Activated CD4-positive, alpha-beta memory T cell treated with anti-CD3 and anti-CD28 coated beads for 36 hours (primary cell): ENCODE results near the gene HSD17B11. TPM values are rescaled to one million over a fixed set of nuclear protein-coding genes. Genes with fewer than 3 reads are reported as not detected.

ENCODE experiments used
- CTCF ChIA-PET: fragments of 350-600 bp; sonication (Branson Sonifier 250); formaldehyde crosslinking; loops from one replicate; lab custom pipeline; 2021; ENCODE audit warnings: antibody characterized with exemption, inconsistent platforms; lab: Charles Lee
- POLR2A ChIA-PET: fragments of 350-600 bp; sonication (Branson Sonifier 250); formaldehyde crosslinking; loops from one replicate; lab custom pipeline; 2021; ENCODE audit warnings: antibody characterized with exemption; lab: Charles Lee
- DNase-seq: peaks from one replicate; pipeline ENCODE4 v3.0.0-alpha.2; 2020
- H3K27ac Mint-ChIP-seq: one replicate; pipeline ENCODE4 v1.8.0; 2021; ENCODE audit warnings: mixed read lengths
- H3K27me3 Mint-ChIP-seq: one replicate; pipeline ENCODE4 v1.8.0; 2021; ENCODE audit warnings: mixed read lengths
- H3K36me3 Mint-ChIP-seq: one replicate; pipeline ENCODE4 v1.8.0; 2021; ENCODE audit warnings: mixed read lengths
- H3K4me1 Mint-ChIP-seq: one replicate; pipeline ENCODE4 v1.8.0; 2021; ENCODE audit warnings: low read depth, mixed read lengths
- H3K4me3 Mint-ChIP-seq: one replicate; pipeline ENCODE4 v1.8.0; 2021; ENCODE audit warnings: mild to moderate bottlenecking, mixed read lengths
- H3K9me3 Mint-ChIP-seq: one replicate; pipeline ENCODE4 v1.8.0; 2021; ENCODE audit warnings: mixed read lengths
- intact Hi-C: fragments of 100-400 bp; cut with micrococcal nuclease; formaldehyde crosslinking; loops from one replicate; pipeline ENCODE4 v1.15.1; 2023
- total RNA-seq, 2 experiments: library from RNA; stranded (reverse); gene quantifications; one replicate each; pipeline ENCODE4 v1.2.3, GENCODE V29; 2021

The HSD17B11 gene
- total RNA-seq, 2 experiments from 2014 or later, result 19.8 to 20.8 TPM

GRCh38 chr4:87382931-87383330, 8.1 kb downstream of the HSD17B11 start:
- ChIA-PET CTCF (interaction anchor here (3.5 kb wide), 1 partner anchor 8 kb away, joined by 13 read pairs; the partner anchor contains the start of gene HSD17B11), POLR2A (interaction anchor here (1.2 kb wide), 1 partner anchor 8 kb away, joined by 3 read pairs; the partner anchor contains the start of gene HSD17B11)
- Mint-ChIP-seq H3K27me3 (no peaks in the 10 kb centered on the region), H3K27ac (no peak overlapping the region), H3K4me3 (no peak overlapping the region), H3K9me3 (peaks cover 4% of the 10 kb centered on the region), H3K36me3 (peaks cover 14% of the 10 kb centered on the region), H3K4me1 (peaks cover 24% of the 10 kb centered on the region)
- DNase-seq, result no peak
- intact Hi-C loops, result no loop called here

- Mint-ChIP-seq H3K4me3 (no peak overlapping the region), H3K9me3 (peaks cover 4% of the 10 kb centered on the region), H3K27me3 (no peaks in the 10 kb centered on the region), H3K27ac (no peak overlapping the region), H3K36me3 (peaks cover 14% of the 10 kb centered on the region), H3K4me1 (peaks cover 18% of the 10 kb centered on the region)
- DNase-seq, result no peak
- CTCF ChIA-PET, result interaction anchor here (0.7 to 3.5 kb wide), 7 partner anchors 9 to 143 kb away, joined by 3 to 13 read pairs (median 4); partner anchors contain the start of genes HSD17B11 and NUDT9
- POLR2A ChIA-PET, result interaction anchor here (1.2 kb wide), 1 partner anchor 9 kb away, joined by 3 read pairs; the partner anchor contains the start of gene HSD17B11
- intact Hi-C loops, result no loop called here
Observed at GRCh38 chr4:87382116-87382515, 8.9 kb downstream of the HSD17B11 start.

- POLR2A ChIA-PET, result no interaction called here
- no peak overlapping the region for H3K27ac Mint-ChIP-seq
Observed at GRCh38 chr4:87377816-87378215, 13.2 kb downstream of the HSD17B11 start.

GRCh38 chr4:87375719-87376291, 15.2 kb downstream of the HSD17B11 start:
- POLR2A ChIA-PET, result interaction anchor here (1.2 kb wide), 1 partner anchor 15 kb away, joined by 4 read pairs; the partner anchor contains the start of gene HSD17B11
- H3K36me3 Mint-ChIP-seq, result peaks cover 17% of the 10 kb centered on the region

More at GRCh38 chr4:87377816-87378215, 13.2 kb downstream of the HSD17B11 start:
- no peaks in the 10 kb centered on the region for H3K9me3 Mint-ChIP-seq
- CTCF ChIA-PET, result interaction anchor here (0.7 to 6.0 kb wide), 4 partner anchors 8 to 88 kb away, joined by 3 to 106 read pairs (median 14); partner anchors contain the start of gene HSD17B11
- H3K36me3 Mint-ChIP-seq, result peaks cover 6% of the 10 kb centered on the region
- intact Hi-C loops, result loop anchor here (10.0 kb wide), 1 partner anchor 467 kb away; no protein-coding TSS in a partner anchor
- H3K4me1 Mint-ChIP-seq, result peaks cover under 1% of the 10 kb centered on the region
- H3K27me3 Mint-ChIP-seq, result no peaks in the 10 kb centered on the region
- DNase-seq, result no peak
- no peak overlapping the region for H3K4me3 Mint-ChIP-seq

GRCh38 chr4:87370068-87370467, 20.9 kb downstream of the HSD17B11 start:
- no peak for DNase-seq
- no peak overlapping the region for H3K4me3 Mint-ChIP-seq
- no peaks in the 10 kb centered on the region for H3K9me3 Mint-ChIP-seq
- H3K27ac Mint-ChIP-seq, result no peak overlapping the region
- CTCF ChIA-PET, result no interaction called here
- intact Hi-C loops, result loop anchor here (10.0 kb wide), 1 partner anchor 475 kb away; no protein-coding TSS in a partner anchor
- POLR2A ChIA-PET, result no interaction called here
- H3K27me3 Mint-ChIP-seq, result no peaks in the 10 kb centered on the region
- H3K4me1 Mint-ChIP-seq, result no peaks in the 10 kb centered on the region
- peaks cover 21% of the 10 kb centered on the region for H3K36me3 Mint-ChIP-seq

More at GRCh38 chr4:87375719-87376291, 15.2 kb downstream of the HSD17B11 start:
- Mint-ChIP-seq H3K4me1 (no peaks in the 10 kb centered on the region), H3K27me3 (no peaks in the 10 kb centered on the region), H3K9me3 (no peaks in the 10 kb centered on the region), H3K27ac (no peak overlapping the region), H3K4me3 (no peak overlapping the region)
- CTCF ChIA-PET, result interaction anchor here (0.7 to 6.0 kb wide), 23 partner anchors 12 to 836 kb away, joined by 3 to 106 read pairs (median 4); partner anchors contain the start of gene HSD17B11
- DNase-seq, result no peak
- intact Hi-C loops, result loop anchor here (1.0 to 10.0 kb wide), 3 partner anchors 47 to 469 kb away; no protein-coding TSS in a partner anchor

GRCh38 chr4:87366521-87367162, 24.3 kb downstream of the HSD17B11 start:
- no peaks in the 10 kb centered on the region for H3K27me3 Mint-ChIP-seq
- peaks cover 22% of the 10 kb centered on the region for H3K36me3 Mint-ChIP-seq
- no peaks in the 10 kb centered on the region for H3K4me1 Mint-ChIP-seq
- ChIA-PET POLR2A (no interaction called here), CTCF (no interaction called here)
- no peak overlapping the region for H3K27ac Mint-ChIP-seq
- intact Hi-C loops, result no loop called here
- no peaks in the 10 kb centered on the region for H3K9me3 Mint-ChIP-seq
- DNase-seq, result no peak
- no peak overlapping the region for H3K4me3 Mint-ChIP-seq

GRCh38 chr4:87365348-87365747, 25.6 kb downstream of the HSD17B11 start:
- Mint-ChIP-seq H3K27me3 (no peaks in the 10 kb centered on the region), H3K4me3 (no peak overlapping the region), H3K36me3 (peaks cover 15% of the 10 kb centered on the region), H3K27ac (no peak overlapping the region), H3K4me1 (no peaks in the 10 kb centered on the region), H3K9me3 (no peaks in the 10 kb centered on the region)
- POLR2A ChIA-PET, result no interaction called here
- no peak for DNase-seq
- intact Hi-C loops, result no loop called here
- CTCF ChIA-PET, result no interaction called here

- peaks cover 14% of the 10 kb centered on the region for H3K36me3 Mint-ChIP-seq
- no peak for DNase-seq
- ChIA-PET POLR2A (no interaction called here), CTCF (interaction anchor here (0.6 to 2.1 kb wide), 5 partner anchors 10 to 213 kb away, joined by 3 to 8 read pairs (median 3); no protein-coding TSS in a partner anchor)
- no peaks in the 10 kb centered on the region for H3K4me1 Mint-ChIP-seq
- no peaks in the 10 kb centered on the region for H3K9me3 Mint-ChIP-seq
- no peaks in the 10 kb centered on the region for H3K27me3 Mint-ChIP-seq
- no peak overlapping the region for H3K27ac Mint-ChIP-seq
- H3K4me3 Mint-ChIP-seq, result no peak overlapping the region
- intact Hi-C loops, result no loop called here
Observed at GRCh38 chr4:87363552-87363951, 27.4 kb downstream of the HSD17B11 start.

GRCh38 chr4:87360338-87360935, 30.6 kb downstream of the HSD17B11 start:
- CTCF ChIA-PET, result no interaction called here
- intact Hi-C loops, result no loop called here
- Mint-ChIP-seq H3K4me1 (no peaks in the 10 kb centered on the region), H3K4me3 (no peak overlapping the region), H3K9me3 (no peaks in the 10 kb centered on the region), H3K27ac (no peak overlapping the region), H3K36me3 (peaks cover 12% of the 10 kb centered on the region), H3K27me3 (no peaks in the 10 kb centered on the region)
- POLR2A ChIA-PET, result no interaction called here
- no peak for DNase-seq

GRCh38 chr4:87359258-87359657, 31.7 kb downstream of the HSD17B11 start:
- Mint-ChIP-seq H3K4me1 (no peaks in the 10 kb centered on the region), H3K27me3 (no peaks in the 10 kb centered on the region), H3K4me3 (no peak overlapping the region), H3K27ac (no peak overlapping the region), H3K36me3 (peaks cover 10% of the 10 kb centered on the region), H3K9me3 (no peaks in the 10 kb centered on the region)
- intact Hi-C loops, result loop anchor here (5.0 kb wide), 1 partner anchor 108 kb away; no protein-coding TSS in a partner anchor
- no peak for DNase-seq
- CTCF ChIA-PET, result interaction anchor here (0.8 kb wide), 1 partner anchor 17 kb away, joined by 4 read pairs; no protein-coding TSS in a partner anchor
- POLR2A ChIA-PET, result no interaction called here

GRCh38 chr4:87356832-87357526, 34.0 kb downstream of the HSD17B11 start:
- no peak overlapping the region for H3K27ac Mint-ChIP-seq
- DNase-seq, result no peak
- H3K9me3 Mint-ChIP-seq, result no peaks in the 10 kb centered on the region
- CTCF ChIA-PET, result interaction anchor here (1.6 kb wide), 1 partner anchor 109 kb away, joined by 4 read pairs; no protein-coding TSS in a partner anchor
- peaks cover 11% of the 10 kb centered on the region for H3K36me3 Mint-ChIP-seq
- H3K27me3 Mint-ChIP-seq, result no peaks in the 10 kb centered on the region
- intact Hi-C loops, result loop anchor here (5.0 kb wide), 1 partner anchor 110 kb away; no protein-coding TSS in a partner anchor
- no peak overlapping the region for H3K4me3 Mint-ChIP-seq
- POLR2A ChIA-PET, result no interaction called here
- H3K4me1 Mint-ChIP-seq, result no peaks in the 10 kb centered on the region
